OCI-LY1 (cell line): Measurements from ENCODE around the gene TTLL5.

Experiments
- CTCF ChIP-seq: fragments of 200-600 bp; sonication (generic), shearing (Covaris generic); IDR thresholded peaks from 2 replicates; pipeline ENCODE4 v1.5.1; 2017; ENCODE audit warnings: mild to moderate bottlenecking, antibody characterized with exemption, low read length, moderate library complexity, mixed read lengths
- EZH2 ChIP-seq: fragments of 200-600 bp; sonication (generic), shearing (Covaris generic); IDR thresholded peaks from 2 replicates; pipeline ENCODE4 v1.8.0; 2017; ENCODE audit warnings: borderline replicate concordance, mixed run types, mild to moderate bottlenecking, antibody characterized with exemption, low read length, moderate library complexity, mixed read lengths

- TF ChIP-seq CTCF (no peak), EZH2 (no peak)
These were observed 184.2 kb downstream of the TTLL5 start for GRCh38 chr14:75845136-75845804.
